Sigmoid colon (tissue), 7 donors: Measurements from ENCODE around the gene SKAP1. TPM values are rescaled to one million over a fixed set of nuclear protein-coding genes. Genes with fewer than 3 reads are reported as not detected.

Experiments
- DNase-seq: peaks from one replicate; pipeline ENCODE4 v3.0.0-alpha.2; 2019
- H3K27ac ChIP-seq, 4 donors: fragments of 200-600 bp; sonication (generic); one replicate each; pipeline ENCODE4 v1.5.1; 2016 to 2019; ENCODE audit warnings: mild to moderate bottlenecking in 1 of 4
- H3K27me3 ChIP-seq, 3 donors: fragments of 200-600 bp; sonication (generic); one replicate each; pipeline ENCODE4 v1.5.1; 2019; ENCODE audit warnings: mild to moderate bottlenecking in 1 of 3
- H3K36me3 ChIP-seq, 4 donors: fragments of 200-600 bp; sonication (generic); one replicate each; pipeline ENCODE4 v1.5.1; 2016 to 2019
- H3K4me1 ChIP-seq, 4 donors: fragments of 200-600 bp; sonication (generic); one replicate each; pipeline ENCODE4 v1.5.1; 2017 to 2019
- H3K4me3 ChIP-seq, 4 donors: fragments of 200-600 bp; sonication (generic); one replicate each; pipeline ENCODE4 v1.5.1; 2017 to 2019; ENCODE audit warnings: mild to moderate bottlenecking in 2 of 4, moderate library complexity in 1 of 4
- H3K9me3 ChIP-seq, 4 donors: fragments of 200-600 bp in 3 of 4; sonication (generic) in 3 of 4; one replicate each; pipeline versions ENCODE4 v1.5.1 to v1.6.1; 2013 to 2019
- EP300 ChIP-seq, 4 donors: sonication (generic); formaldehyde crosslinking; IDR thresholded peaks; one replicate each; pipeline ENCODE4 v1.6.1; 2017; ENCODE audit warnings: antibody characterized with exemption in 4 of 4
- POLR2A ChIP-seq, 2 donors: fragments of 450-650 bp; IDR thresholded peaks; one replicate each; pipeline ENCODE4 v1.6.1; 2016; ENCODE audit warnings: antibody characterized with exemption in 2 of 2, mild to moderate bottlenecking in 2 of 2, moderate library complexity in 2 of 2
- POLR2AphosphoS5 ChIP-seq, 4 donors: sonication (generic); formaldehyde crosslinking; IDR thresholded peaks; one replicate each; pipeline ENCODE4 v1.6.1; 2017; ENCODE audit warnings: antibody characterized with exemption in 4 of 4
- WGBS, 2 donors: extraction: QIAGEN DNeasy Blood & Tissue Kit; methylation state at CpG; one replicate each; pipeline ENCODE4 v1.1.7; 2013; 5-methylcytosine and 5-hydroxymethylcytosine counted together
- intact Hi-C: fragments of 100-400 bp; cut with DNase I; formaldehyde crosslinking; loops from one replicate; pipeline ENCODE4 v1.15.1; 2023
- polyA plus RNA-seq, 3 donors: library from polyadenylated mRNA; stranded (reverse); fragments of 200-250 nt; gene quantifications; one replicate each; pipeline ENCODE4 v1.2.3, GENCODE V29; 2013
- total RNA-seq, 4 donors: library from RNA; depleted of rRNA; stranded (reverse); fragments of >200 nt; gene quantifications; one replicate each; pipeline ENCODE4 v1.1.0, GENCODE V29; 2016
- TF ChIP-seq, protein P1 (sequence below), 4 experiments: fragments of 450-650 bp in 3 of 4; fragments of 200-600 bp in 1 of 4; IDR thresholded peaks; one replicate each; pipeline ENCODE4 v1.5.1; 2016 to 2019; ENCODE audit warnings: antibody characterized with exemption in 4 of 4, mild to moderate bottlenecking in 3 of 4, moderate library complexity in 2 of 4
- donor health status: healthy with polysubstance abuse.
- donor health status: Bipolar disorder and iron deficiency.
- donor health status: healthy.

SKAP1 gene
- total and polyA plus RNA-seq, 7 donors, result 0.36 to 10.3 (median 1.4) TPM; not detected in 1

GRCh38 chr17:48163809-48164208 is 266.2 kb downstream of the SKAP1 start:
- intact Hi-C loops, result no loop called here
- TF ChIP-seq, protein P1, sequence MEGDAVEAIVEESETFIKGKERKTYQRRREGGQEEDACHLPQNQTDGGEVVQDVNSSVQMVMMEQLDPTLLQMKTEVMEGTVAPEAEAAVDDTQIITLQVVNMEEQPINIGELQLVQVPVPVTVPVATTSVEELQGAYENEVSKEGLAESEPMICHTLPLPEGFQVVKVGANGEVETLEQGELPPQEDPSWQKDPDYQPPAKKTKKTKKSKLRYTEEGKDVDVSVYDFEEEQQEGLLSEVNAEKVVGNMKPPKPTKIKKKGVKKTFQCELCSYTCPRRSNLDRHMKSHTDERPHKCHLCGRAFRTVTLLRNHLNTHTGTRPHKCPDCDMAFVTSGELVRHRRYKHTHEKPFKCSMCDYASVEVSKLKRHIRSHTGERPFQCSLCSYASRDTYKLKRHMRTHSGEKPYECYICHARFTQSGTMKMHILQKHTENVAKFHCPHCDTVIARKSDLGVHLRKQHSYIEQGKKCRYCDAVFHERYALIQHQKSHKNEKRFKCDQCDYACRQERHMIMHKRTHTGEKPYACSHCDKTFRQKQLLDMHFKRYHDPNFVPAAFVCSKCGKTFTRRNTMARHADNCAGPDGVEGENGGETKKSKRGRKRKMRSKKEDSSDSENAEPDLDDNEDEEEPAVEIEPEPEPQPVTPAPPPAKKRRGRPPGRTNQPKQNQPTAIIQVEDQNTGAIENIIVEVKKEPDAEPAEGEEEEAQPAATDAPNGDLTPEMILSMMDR (IDR thresholded peaks at IDR 0.05), result no peak
- TF ChIP-seq EP300 (IDR thresholded peaks at IDR 0.05), result no peak
- TF ChIP-seq POLR2AphosphoS5 (IDR thresholded peaks at IDR 0.05), result no peak
- TF ChIP-seq POLR2A (IDR thresholded peaks at IDR 0.05), result no peak
- Histone ChIP-seq H3K36me3 (no peaks in the 10 kb centered on the region), H3K9me3 (no peaks in the 10 kb centered on the region), H3K27ac (no peak overlapping the region), H3K27me3 (no peaks in the 10 kb centered on the region), H3K4me3 (no peak overlapping the region), H3K4me1 (no peaks in the 10 kb centered on the region)
- DNase-seq, result no peak
- 97 to 98% methylated on average over 1 of the region's 1 CpG for WGBS, 2 donors

GRCh38 chr17:48162946-48163506 is 267.0 kb downstream of the SKAP1 start:
- Histone ChIP-seq H3K27ac (no peak overlapping the region), H3K9me3 (no peaks in the 10 kb centered on the region), H3K4me1 (no peaks in the 10 kb centered on the region), H3K36me3 (no peaks in the 10 kb centered on the region), H3K4me3 (no peak overlapping the region), H3K27me3 (no peaks in the 10 kb centered on the region)
- intact Hi-C loops, result no loop called here
- no peak for DNase-seq
- no peak for TF ChIP-seq POLR2AphosphoS5 (IDR thresholded peaks at IDR 0.05)
- TF ChIP-seq, protein P1 (IDR thresholded peaks at IDR 0.05), result no peak
- TF ChIP-seq POLR2A (IDR thresholded peaks at IDR 0.05), result no peak
- no peak for TF ChIP-seq EP300 (IDR thresholded peaks at IDR 0.05)
- 17 to 50% methylated on average over 5 of the region's 5 CpGs for WGBS, 2 donors

DNA sequence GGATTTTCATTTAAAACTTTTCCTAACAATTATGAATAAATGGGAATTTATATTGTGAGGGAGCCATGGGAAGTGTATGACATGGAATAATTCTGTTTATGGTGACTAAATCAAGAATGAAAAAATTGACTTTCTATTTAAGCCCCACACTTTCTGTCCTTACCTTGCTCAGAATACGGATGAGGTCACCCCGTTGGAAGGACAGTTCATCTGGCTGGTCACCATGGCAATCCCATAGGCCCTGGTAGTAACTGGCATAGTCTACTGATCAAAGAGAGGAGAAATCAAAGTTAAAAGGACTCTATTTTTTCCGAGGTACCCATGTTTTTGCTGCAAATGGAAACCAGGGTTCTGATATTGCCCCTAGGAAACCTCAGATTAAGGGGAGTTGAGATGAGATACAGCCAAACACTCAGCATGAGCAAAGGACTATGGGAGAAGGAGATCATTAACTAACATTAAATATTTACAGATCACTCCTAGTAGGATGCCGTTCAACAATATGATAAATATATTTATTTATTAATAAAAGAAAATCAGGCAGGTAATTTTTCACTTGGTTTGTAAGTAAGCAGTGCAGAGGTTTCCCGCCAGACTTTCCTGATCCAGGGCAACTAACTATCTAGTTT is 267.6 kb downstream of the SKAP1 start:
- Histone ChIP-seq H3K4me1 (no peaks in the 10 kb centered on the region), H3K4me3 (no peak overlapping the region), H3K27ac (no peak overlapping the region), H3K9me3 (no peaks in the 10 kb centered on the region), H3K36me3 (no peaks in the 10 kb centered on the region), H3K27me3 (no peaks in the 10 kb centered on the region)
- WGBS, 2 donors, result 61 to 79% methylated on average over 5 of the region's 5 CpGs
- intact Hi-C loops, result no loop called here
- no peak for TF ChIP-seq POLR2A (IDR thresholded peaks at IDR 0.05)
- TF ChIP-seq, protein P1 (IDR thresholded peaks at IDR 0.05), result no peak
- TF ChIP-seq EP300 (IDR thresholded peaks at IDR 0.05), result no peak
- no peak for TF ChIP-seq POLR2AphosphoS5 (IDR thresholded peaks at IDR 0.05)
- DNase-seq, result no peak

- DNase-seq, result no peak
- H3K9me3 ChIP-seq, result no peaks in the 10 kb centered on the region
- H3K27me3 ChIP-seq, result no peaks in the 10 kb centered on the region
- intact Hi-C loops, result no loop called here
- TF ChIP-seq, protein P1 (IDR thresholded peaks at IDR 0.05), result no peak
- no peak for TF ChIP-seq POLR2AphosphoS5 (IDR thresholded peaks at IDR 0.05)
- no peak overlapping the region for H3K4me3 ChIP-seq
- no peak overlapping the region for H3K27ac ChIP-seq
- no peaks in the 10 kb centered on the region for H3K36me3 ChIP-seq
- no peaks in the 10 kb centered on the region for H3K4me1 ChIP-seq
- WGBS, 2 donors, result 39 to 72% methylated on average over 4 of the region's 4 CpGs
These were observed 268.7 kb downstream of the SKAP1 start for GRCh38 chr17:48161127-48161905.
